CD4-positive, alpha-beta memory T cell (primary cell): ENCODE measurements around the gene CTTNBP2. TPM values are rescaled to one million over a fixed set of nuclear protein-coding genes. Genes with fewer than 3 reads are reported as not detected.

Experiments used
- CTCF ChIA-PET: fragments of 350-600 bp; sonication (Branson Sonifier 250); formaldehyde crosslinking; loops from one replicate; lab custom pipeline; 2021; ENCODE audit warnings: inconsistent platforms; ENCODE audit not compliant: partially characterized antibody; lab: Charles Lee
- POLR2A ChIA-PET: fragments of 350-600 bp; sonication (Branson Sonifier 250); formaldehyde crosslinking; loops from one replicate; lab custom pipeline; 2021; ENCODE audit not compliant: partially characterized antibody; lab: Charles Lee
- DNase-seq, 5 donors: peaks; one replicate each; pipeline versions ENCODE4 v3.0.0 to v3.0.0-alpha.2; 2020 to 2022; ENCODE audit warnings: mixed read lengths in 1 of 5
- H3K27ac ChIP-seq: one replicate; pipeline ENCODE4 v1.7.0; 2013; ENCODE audit warnings: low read depth, low read length
- H3K27me3 ChIP-seq: 2 replicates; pipeline ENCODE4 v1.7.0; 2013; ENCODE audit warnings: mild to moderate bottlenecking, low read length, moderate library complexity; ENCODE audit not compliant: insufficient read depth
- H3K36me3 ChIP-seq: 2 replicates; pipeline ENCODE4 v1.7.0; 2013; ENCODE audit warnings: mild to moderate bottlenecking, low read length, moderate library complexity; ENCODE audit not compliant: insufficient read depth
- H3K4me1 ChIP-seq: 2 replicates; pipeline ENCODE4 v1.7.0; 2013; ENCODE audit warnings: mild to moderate bottlenecking, low read length, moderate library complexity; ENCODE audit not compliant: insufficient read depth
- H3K4me3 ChIP-seq, 2 donors: one replicate each; pipeline ENCODE4 v1.7.0; 2013; ENCODE audit warnings: low read length in 2 of 2, mild to moderate bottlenecking in 1 of 2
- H3K9me3 ChIP-seq, 2 donors: one replicate each; pipeline ENCODE4 v1.7.0; 2013; ENCODE audit warnings: low read length in 2 of 2, control low read depth in 1 of 2; ENCODE audit not compliant: control insufficient read depth in 1 of 2
- H3K27ac Mint-ChIP-seq, 7 donors: one replicate each; pipeline ENCODE4 v1.8.0; 2020 to 2021; ENCODE audit warnings: mixed read lengths in 7 of 7, mild to moderate bottlenecking in 6 of 7, inconsistent platforms in 3 of 7, moderate library complexity in 3 of 7
- H3K27me3 Mint-ChIP-seq, 2 donors: one replicate each; pipeline ENCODE4 v1.8.0; 2020 to 2021; ENCODE audit warnings: mixed read lengths in 2 of 2
- H3K36me3 Mint-ChIP-seq, 2 donors: one replicate each; pipeline ENCODE4 v1.8.0; 2020 to 2021; ENCODE audit warnings: mixed read lengths in 2 of 2, inconsistent platforms in 1 of 2, mild to moderate bottlenecking in 1 of 2
- H3K4me1 Mint-ChIP-seq, 4 donors: one replicate each; pipeline ENCODE4 v1.8.0; 2020 to 2021; ENCODE audit warnings: mixed read lengths in 4 of 4, mild to moderate bottlenecking in 1 of 4
- H3K4me3 Mint-ChIP-seq, 8 donors: one replicate each; pipeline ENCODE4 v1.8.0; 2020 to 2021; ENCODE audit warnings: mixed read lengths in 8 of 8, mild to moderate bottlenecking in 7 of 8, moderate library complexity in 6 of 8, inconsistent platforms in 3 of 8
- H3K9me3 Mint-ChIP-seq, 8 donors: one replicate each; pipeline ENCODE4 v1.8.0; 2020 to 2021; ENCODE audit warnings: mixed read lengths in 8 of 8, mild to moderate bottlenecking in 5 of 8, inconsistent platforms in 3 of 8, moderate library complexity in 1 of 8
- intact Hi-C: fragments of 100-400 bp; cut with micrococcal nuclease; formaldehyde crosslinking; loops from one replicate; pipeline ENCODE4 v1.15.1; 2023
- polyA plus RNA-seq, 2 donors: library from polyadenylated mRNA; unstranded; fragments of 300-500 nt; fragmentation: Illumina TruSeq; gene quantifications; one replicate each; pipeline ENCODE4 v1.2.3, GENCODE V29; 2021
- total RNA-seq, 2 experiments: library from RNA; stranded (reverse); gene quantifications; one replicate each; pipeline ENCODE4 v1.2.3, GENCODE V29; 2021

The CTTNBP2 gene
- total and polyA plus RNA-seq, 4 experiments from 2014 or later = not detected

- CTCF ChIA-PET = no interaction called here
- no peak overlapping the region for H3K27ac ChIP-seq
- H3K4me1 ChIP-seq = no peaks in the 10 kb centered on the region
- intact Hi-C loops = no loop called here
- H3K36me3 ChIP-seq = no peaks in the 10 kb centered on the region
- POLR2A ChIA-PET = no interaction called here
- H3K27ac Mint-ChIP-seq = no peak overlapping the region
- peaks cover 0 to 8% (median 2%) of the 10 kb centered on the region in 8 donors for H3K9me3 Mint-ChIP-seq
- H3K4me1 Mint-ChIP-seq = peaks cover 8 to 20% (median 14%) of the 10 kb centered on the region in 4 donors
- H3K9me3 ChIP-seq = no peaks in the 10 kb centered on the region
- H3K27me3 Mint-ChIP-seq = peaks cover 24 to 33% of the 10 kb centered on the region in 2 donors
- H3K36me3 Mint-ChIP-seq = peaks cover 1 to 7% of the 10 kb centered on the region in 2 donors
- no peak for DNase-seq
- H3K4me3 ChIP-seq = no peak overlapping the region
- peaks cover 5% of the 10 kb centered on the region for H3K27me3 ChIP-seq
- H3K4me3 Mint-ChIP-seq = peak overlapping the region in 1 of 8 donors; percentile 2
Observed at GRCh38 chr7:117871401-117871777, 1.9 kb downstream of the CTTNBP2 start.

- intact Hi-C loops = no loop called here
- H3K4me3 Mint-ChIP-seq = no peak overlapping the region
- H3K4me1 Mint-ChIP-seq = peaks cover 8 to 20% (median 14%) of the 10 kb centered on the region in 4 donors
- CTCF ChIA-PET = no interaction called here
- POLR2A ChIA-PET = no interaction called here
- Histone ChIP-seq H3K27ac (no peak overlapping the region), H3K9me3 (no peaks in the 10 kb centered on the region), H3K36me3 (no peaks in the 10 kb centered on the region), H3K4me3 (no peak overlapping the region), H3K4me1 (no peaks in the 10 kb centered on the region), H3K27me3 (peaks cover 5% of the 10 kb centered on the region)
- H3K27ac Mint-ChIP-seq = no peak overlapping the region
- peaks cover 23 to 31% of the 10 kb centered on the region in 2 donors for H3K27me3 Mint-ChIP-seq
- peaks cover 1 to 7% of the 10 kb centered on the region in 2 donors for H3K36me3 Mint-ChIP-seq
- H3K9me3 Mint-ChIP-seq = peaks cover 0 to 8% (median 2%) of the 10 kb centered on the region in 8 donors
- no peak for DNase-seq
Observed at GRCh38 chr7:117870448-117871130, 2.7 kb downstream of the CTTNBP2 start.

- intact Hi-C loops = no loop called here
- Mint-ChIP-seq H3K36me3 (peaks cover 1 to 6% of the 10 kb centered on the region in 2 donors), H3K9me3 (peaks cover 0 to 5% (median 2%) of the 10 kb centered on the region in 8 donors), H3K27ac (no peak overlapping the region), H3K27me3 (peaks cover 21 to 26% of the 10 kb centered on the region in 2 donors), H3K4me1 (peaks cover 8 to 20% (median 13%) of the 10 kb centered on the region in 4 donors), H3K4me3 (no peak overlapping the region)
- no peak overlapping the region for H3K4me3 ChIP-seq
- CTCF ChIA-PET = no interaction called here
- no peaks in the 10 kb centered on the region for H3K36me3 ChIP-seq
- no peak overlapping the region for H3K27ac ChIP-seq
- no peaks in the 10 kb centered on the region for H3K4me1 ChIP-seq
- POLR2A ChIA-PET = no interaction called here
- DNase-seq = no peak
- H3K27me3 ChIP-seq = peaks cover 5% of the 10 kb centered on the region
- no peaks in the 10 kb centered on the region for H3K9me3 ChIP-seq
Observed at GRCh38 chr7:117869374-117869773, 3.9 kb downstream of the CTTNBP2 start.

- Histone ChIP-seq H3K27ac (no peak overlapping the region), H3K9me3 (no peaks in the 10 kb centered on the region), H3K4me1 (no peaks in the 10 kb centered on the region), H3K27me3 (no peaks in the 10 kb centered on the region), H3K4me3 (no peak overlapping the region), H3K36me3 (no peaks in the 10 kb centered on the region)
- Mint-ChIP-seq H3K4me1 (no peaks in the 10 kb centered on the region), H3K4me3 (no peak overlapping the region), H3K9me3 (peaks cover 0 to 5% (median 0%) of the 10 kb centered on the region in 8 donors), H3K27ac (no peak overlapping the region), H3K36me3 (no peaks in the 10 kb centered on the region), H3K27me3 (peaks cover 1 to 3% of the 10 kb centered on the region in 2 donors)
- ChIA-PET POLR2A (no interaction called here), CTCF (no interaction called here)
- intact Hi-C loops = no loop called here
- no peak for DNase-seq
Observed at GRCh38 chr7:117863618-117864017, 9.6 kb downstream of the CTTNBP2 start.

GRCh38 chr7:117862378-117862777 is 10.9 kb downstream of the CTTNBP2 start:
- ChIA-PET POLR2A (no interaction called here), CTCF (no interaction called here)
- Histone ChIP-seq H3K27ac (no peak overlapping the region), H3K36me3 (no peaks in the 10 kb centered on the region), H3K4me1 (no peaks in the 10 kb centered on the region), H3K4me3 (no peak overlapping the region), H3K9me3 (no peaks in the 10 kb centered on the region), H3K27me3 (no peaks in the 10 kb centered on the region)
- intact Hi-C loops = no loop called here
- no peaks in the 10 kb centered on the region for H3K4me1 Mint-ChIP-seq
- H3K4me3 Mint-ChIP-seq = no peak overlapping the region
- peaks cover 1 to 3% of the 10 kb centered on the region in 2 donors for H3K27me3 Mint-ChIP-seq
- H3K9me3 Mint-ChIP-seq = peaks cover 0 to 5% (median 0%) of the 10 kb centered on the region in 8 donors
- H3K27ac Mint-ChIP-seq = no peak overlapping the region
- no peaks in the 10 kb centered on the region for H3K36me3 Mint-ChIP-seq
- no peak for DNase-seq

GRCh38 chr7:117859246-117859812 is 13.9 kb downstream of the CTTNBP2 start:
- CTCF ChIA-PET = no interaction called here
- Mint-ChIP-seq H3K36me3 (no peaks in the 10 kb centered on the region), H3K27me3 (peaks cover 1 to 3% of the 10 kb centered on the region in 2 donors), H3K27ac (no peak overlapping the region), H3K9me3 (peaks cover 0 to 5% (median 0%) of the 10 kb centered on the region in 8 donors), H3K4me1 (no peaks in the 10 kb centered on the region), H3K4me3 (no peak overlapping the region)
- Histone ChIP-seq H3K4me3 (no peak overlapping the region), H3K9me3 (no peaks in the 10 kb centered on the region), H3K27ac (no peak overlapping the region), H3K4me1 (no peaks in the 10 kb centered on the region), H3K36me3 (no peaks in the 10 kb centered on the region), H3K27me3 (no peaks in the 10 kb centered on the region)
- intact Hi-C loops = no loop called here
- POLR2A ChIA-PET = no interaction called here
- no peak for DNase-seq

GRCh38 chr7:117858712-117859111 is 14.5 kb downstream of the CTTNBP2 start:
- DNase-seq = no peak
- ChIA-PET CTCF (no interaction called here), POLR2A (no interaction called here)
- Histone ChIP-seq H3K9me3 (no peaks in the 10 kb centered on the region), H3K36me3 (no peaks in the 10 kb centered on the region), H3K4me3 (no peak overlapping the region), H3K4me1 (no peaks in the 10 kb centered on the region), H3K27me3 (no peaks in the 10 kb centered on the region), H3K27ac (no peak overlapping the region)
- intact Hi-C loops = no loop called here
- Mint-ChIP-seq H3K4me3 (no peak overlapping the region), H3K36me3 (no peaks in the 10 kb centered on the region), H3K27me3 (peaks cover 1 to 3% of the 10 kb centered on the region in 2 donors), H3K27ac (no peak overlapping the region), H3K9me3 (peaks cover 0 to 5% (median 0%) of the 10 kb centered on the region in 8 donors), H3K4me1 (no peaks in the 10 kb centered on the region)
